Measurements from ENCODE around the gene SLC43A1.

SLC43A1 gene

GRCh38 chr11:57484141-57484710 is 31.3 kb downstream of the SLC43A1 start:
- H3K9me3 Mint-ChIP-seq = no peaks in the 10 kb centered on the region
- peaks cover 17% of the 10 kb centered on the region for H3K4me1 Mint-ChIP-seq
- H3K27me3 Mint-ChIP-seq = peaks cover 47% of the 10 kb centered on the region
- CTCF ChIA-PET = interaction anchor here (0.5 to 9.2 kb wide), 11 partner anchors 11 to 160 kb away, joined by 3 to 106 read pairs (median 5); partner anchors contain the start of genes RTN4RL2 and SLC43A1
- no peak overlapping the region for H3K27ac Mint-ChIP-seq
- H3K4me3 Mint-ChIP-seq = no peak overlapping the region
- H3K36me3 Mint-ChIP-seq = peaks cover 25% of the 10 kb centered on the region
- DNase-seq = no peak

GRCh38 chr11:57483562-57483918 is 32.0 kb downstream of the SLC43A1 start:
- Mint-ChIP-seq H3K27me3 (peaks cover 53% of the 10 kb centered on the region), H3K27ac (no peak overlapping the region), H3K4me1 (peaks cover 17% of the 10 kb centered on the region), H3K36me3 (peaks cover 23% of the 10 kb centered on the region), H3K9me3 (no peaks in the 10 kb centered on the region), H3K4me3 (no peak overlapping the region)
- CTCF ChIA-PET = interaction anchor here (0.5 to 9.2 kb wide), 11 partner anchors 10 to 161 kb away, joined by 3 to 106 read pairs (median 5); partner anchors contain the start of genes RTN4RL2 and SLC43A1
- no peak for DNase-seq

GRCh38 chr11:57482782-57483561 is 32.5 kb downstream of the SLC43A1 start:
- Mint-ChIP-seq H3K36me3 (peaks cover 21% of the 10 kb centered on the region), H3K9me3 (no peaks in the 10 kb centered on the region), H3K27ac (no peak overlapping the region), H3K4me3 (no peak overlapping the region), H3K4me1 (peaks cover 17% of the 10 kb centered on the region), H3K27me3 (peaks cover 59% of the 10 kb centered on the region)
- peak; percentile 66 for DNase-seq
- CTCF ChIA-PET = interaction anchor here (0.6 to 9.2 kb wide), 13 partner anchors 10 to 161 kb away, joined by 3 to 106 read pairs (median 5); partner anchors contain the start of genes RTN4RL2 and SLC43A1

GRCh38 chr11:57481915-57482781 is 33.4 kb downstream of the SLC43A1 start:
- no peak overlapping the region for H3K4me3 Mint-ChIP-seq

GRCh38 chr11:57481315-57481714 is 34.2 kb downstream of the SLC43A1 start:
- Mint-ChIP-seq H3K9me3 (no peaks in the 10 kb centered on the region), H3K4me3 (no peak overlapping the region)
- CTCF ChIA-PET = interaction anchor here (0.6 to 9.2 kb wide), 10 partner anchors 9 to 136 kb away, joined by 3 to 106 read pairs (median 6); partner anchors contain the start of gene RTN4RL2

More at GRCh38 chr11:57481915-57482781, 33.4 kb downstream of the SLC43A1 start:
- Mint-ChIP-seq H3K36me3 (peaks cover 15% of the 10 kb centered on the region), H3K4me1 (peaks cover 18% of the 10 kb centered on the region), H3K9me3 (no peaks in the 10 kb centered on the region), H3K27me3 (peaks cover 67% of the 10 kb centered on the region), H3K27ac (no peak overlapping the region)
- no peak for DNase-seq
- CTCF ChIA-PET = interaction anchor here (0.6 to 9.2 kb wide), 9 partner anchors 9 to 136 kb away, joined by 3 to 106 read pairs (median 3); partner anchors contain the start of gene RTN4RL2

GRCh38 chr11:57480409-57481137 is 34.9 kb downstream of the SLC43A1 start:
- H3K36me3 Mint-ChIP-seq = peaks cover 10% of the 10 kb centered on the region
- H3K9me3 Mint-ChIP-seq = no peaks in the 10 kb centered on the region
- peaks cover 30% of the 10 kb centered on the region for H3K4me1 Mint-ChIP-seq
- CTCF ChIA-PET = interaction anchor here (0.7 to 9.2 kb wide), 11 partner anchors 8 to 135 kb away, joined by 3 to 106 read pairs (median 6); partner anchors contain the start of gene RTN4RL2
- peaks cover 83% of the 10 kb centered on the region for H3K27me3 Mint-ChIP-seq
- H3K4me3 Mint-ChIP-seq = no peak overlapping the region
- no peak overlapping the region for H3K27ac Mint-ChIP-seq
- DNase-seq = peak; percentile 86

More at GRCh38 chr11:57481315-57481714, 34.2 kb downstream of the SLC43A1 start:
- Mint-ChIP-seq H3K4me1 (peaks cover 23% of the 10 kb centered on the region), H3K27me3 (peaks cover 76% of the 10 kb centered on the region), H3K36me3 (peaks cover 15% of the 10 kb centered on the region), H3K27ac (no peak overlapping the region)
- DNase-seq = no peak

GRCh38 chr11:57479911-57480310 is 35.6 kb downstream of the SLC43A1 start:
- H3K9me3 Mint-ChIP-seq = no peaks in the 10 kb centered on the region
- CTCF ChIA-PET = interaction anchor here (0.7 to 9.2 kb wide), 7 partner anchors 10 to 134 kb away, joined by 3 to 106 read pairs (median 6); partner anchors contain the start of gene RTN4RL2
- peaks cover 4% of the 10 kb centered on the region for H3K36me3 Mint-ChIP-seq
- no peak overlapping the region for H3K27ac Mint-ChIP-seq
- H3K27me3 Mint-ChIP-seq = peaks cover 85% of the 10 kb centered on the region
- H3K4me1 Mint-ChIP-seq = peaks cover 35% of the 10 kb centered on the region
- no peak for DNase-seq
- H3K4me3 Mint-ChIP-seq = no peak overlapping the region

- H3K4me3 Mint-ChIP-seq = no peak overlapping the region
- H3K27me3 Mint-ChIP-seq = peaks cover 89% of the 10 kb centered on the region
- H3K27ac Mint-ChIP-seq = no peak overlapping the region
- H3K36me3 Mint-ChIP-seq = no peaks in the 10 kb centered on the region
- H3K9me3 Mint-ChIP-seq = no peaks in the 10 kb centered on the region
- DNase-seq = no peak
- peaks cover 43% of the 10 kb centered on the region for H3K4me1 Mint-ChIP-seq
- CTCF ChIA-PET = interaction anchor here (3.5 to 9.2 kb wide), 3 partner anchors 16 to 132 kb away, joined by 22 to 92 read pairs (median 43); partner anchors contain the start of gene RTN4RL2
These were observed 36.4 kb downstream of the SLC43A1 start for GRCh38 chr11:57479021-57479663.

- Mint-ChIP-seq H3K36me3 (no peaks in the 10 kb centered on the region), H3K4me3 (no peak overlapping the region), H3K27me3 (peaks cover 90% of the 10 kb centered on the region), H3K27ac (no peak overlapping the region), H3K4me1 (peaks cover 49% of the 10 kb centered on the region), H3K9me3 (no peaks in the 10 kb centered on the region)
- no peak for DNase-seq
- CTCF ChIA-PET = interaction anchor here (1.0 to 9.2 kb wide), 7 partner anchors 9 to 131 kb away, joined by 3 to 92 read pairs (median 5); partner anchors contain the start of gene RTN4RL2
These were observed 37.9 kb downstream of the SLC43A1 start for GRCh38 chr11:57477507-57478189.

- Mint-ChIP-seq H3K9me3 (no peaks in the 10 kb centered on the region), H3K4me1 (peaks cover 47% of the 10 kb centered on the region), H3K36me3 (no peaks in the 10 kb centered on the region), H3K27ac (no peak overlapping the region), H3K4me3 (peak overlapping the region; percentile 49), H3K27me3 (peaks cover 83% of the 10 kb centered on the region)
- peak; percentile 40 for DNase-seq
- CTCF ChIA-PET = interaction anchor here (0.6 to 9.2 kb wide), 7 partner anchors 13 to 130 kb away, joined by 3 to 92 read pairs (median 5); partner anchors contain the start of gene RTN4RL2
These were observed 38.6 kb downstream of the SLC43A1 start for GRCh38 chr11:57476757-57477506.

- Mint-ChIP-seq H3K4me1 (peaks cover 42% of the 10 kb centered on the region), H3K9me3 (no peaks in the 10 kb centered on the region), H3K4me3 (peak overlapping the region; percentile 58), H3K36me3 (no peaks in the 10 kb centered on the region), H3K27ac (no peak overlapping the region), H3K27me3 (peaks cover 80% of the 10 kb centered on the region)
- CTCF ChIA-PET = interaction anchor here (0.6 to 3.7 kb wide), 4 partner anchors 18 to 129 kb away, joined by 3 to 43 read pairs (median 12); partner anchors contain the start of gene RTN4RL2
- DNase-seq = peak; percentile 36
These were observed 39.3 kb downstream of the SLC43A1 start for GRCh38 chr11:57476047-57476756.

Measured in activated naive CD4-positive, alpha-beta T cell treated with anti-CD3 and anti-CD28 coated beads, Interleukin-2, amount 10 ng/mL, durations not matched to agents 7 days and 5 days (primary cell).